Cerebellar cortex (tissue), 1 donor: ENCODE results near the gene IFI27L2.
A peak's percentile ranks its signal among the peaks of the same experiment; 100 is the strongest.
"Not testable (repeated sequence)": the region's sequence is repeated elsewhere in the genome, so short reads cannot be mapped to it uniquely, and the experiment has no call there.

Source experiments
- DNase-seq: peaks from one replicate; pipeline ENCODE4 v3.0.0-alpha.2; 2015; ENCODE audit warnings: low spot score

The IFI27L2 gene, protein sequence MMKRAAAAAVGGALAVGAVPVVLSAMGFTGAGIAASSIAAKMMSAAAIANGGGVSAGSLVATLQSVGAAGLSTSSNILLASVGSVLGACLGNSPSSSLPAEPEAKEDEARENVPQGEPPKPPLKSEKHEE

DNA sequence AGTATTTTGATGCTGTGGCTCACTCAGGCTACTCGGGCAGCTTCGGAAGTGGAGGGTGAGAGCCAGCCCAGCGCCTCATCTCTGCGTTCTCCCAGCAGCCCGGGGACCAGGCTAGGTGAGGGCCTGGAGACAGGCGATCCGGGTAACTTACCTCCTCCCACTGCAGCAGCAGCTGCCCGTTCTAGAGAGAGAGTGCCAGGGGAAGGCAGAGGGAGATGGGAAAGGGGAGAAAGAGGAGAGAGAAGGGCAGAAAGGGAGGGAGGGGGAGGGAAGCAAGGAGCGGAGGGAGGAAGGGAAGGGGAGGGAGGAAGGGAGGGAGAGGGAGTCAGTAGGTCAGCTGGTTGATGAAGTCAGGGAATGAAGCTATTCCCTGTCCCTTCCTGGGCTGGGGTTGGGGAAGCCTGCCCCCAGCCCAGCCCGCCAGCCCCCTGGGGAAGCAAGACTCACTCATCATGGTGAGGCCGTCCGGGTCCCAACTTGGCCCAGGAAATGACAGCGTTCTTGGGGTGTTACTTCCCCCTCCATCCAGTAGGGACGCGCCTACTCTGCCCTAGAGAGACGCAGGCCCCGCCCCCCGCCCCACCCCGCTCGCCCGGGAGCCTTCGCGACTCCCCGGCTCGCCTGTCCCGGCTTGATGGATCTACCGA, at the start of gene IFI27L2:
Gene IFI27L2, minus strand, starts transcription at position 494 of the 647 bp plus-strand sequence. Its CDS starts 40 bp downstream, at position 454.
- peak; percentile 87 for DNase-seq

DNA sequence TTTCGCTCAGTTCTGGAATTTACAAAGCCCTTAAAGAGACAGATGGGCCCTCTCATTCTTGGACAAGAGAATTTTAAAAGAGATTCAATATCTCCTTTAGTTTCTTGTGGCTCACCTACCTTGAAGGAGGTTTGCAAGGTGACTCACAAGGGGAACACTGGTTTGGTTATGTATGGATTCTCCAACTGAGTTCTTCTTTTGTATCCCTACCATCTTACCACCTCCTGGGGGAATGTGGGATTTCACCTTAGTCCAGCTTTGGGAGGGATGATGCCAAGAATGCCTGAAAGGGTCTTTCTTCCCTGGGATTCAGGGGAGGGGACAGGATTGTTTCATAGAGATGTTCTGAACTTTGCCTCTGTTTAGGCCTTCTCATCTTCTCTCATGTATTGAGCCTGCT, 48.4 kb upstream of the IFI27L2 start:
- no peak for DNase-seq

DNA sequence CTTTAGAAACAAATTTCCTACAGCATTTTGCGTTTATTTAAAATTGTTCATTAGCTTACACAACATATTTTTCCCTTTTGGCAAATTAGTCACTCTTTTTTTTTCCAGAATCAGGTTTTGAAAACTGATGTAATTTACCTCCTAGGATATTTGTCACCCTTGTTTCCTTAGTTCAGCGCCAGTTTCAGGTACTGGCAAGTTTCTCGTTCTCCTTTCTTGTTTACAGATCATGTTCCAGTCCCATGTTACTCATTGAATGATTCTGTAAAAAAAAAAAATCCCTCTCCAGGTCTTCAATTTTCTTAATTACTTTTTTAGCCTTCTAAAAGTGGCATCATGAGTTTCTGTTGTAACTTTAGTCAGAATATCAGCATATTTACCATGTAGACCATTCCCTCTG, 47.4 kb upstream of the IFI27L2 start:
- no peak for DNase-seq

DNA sequence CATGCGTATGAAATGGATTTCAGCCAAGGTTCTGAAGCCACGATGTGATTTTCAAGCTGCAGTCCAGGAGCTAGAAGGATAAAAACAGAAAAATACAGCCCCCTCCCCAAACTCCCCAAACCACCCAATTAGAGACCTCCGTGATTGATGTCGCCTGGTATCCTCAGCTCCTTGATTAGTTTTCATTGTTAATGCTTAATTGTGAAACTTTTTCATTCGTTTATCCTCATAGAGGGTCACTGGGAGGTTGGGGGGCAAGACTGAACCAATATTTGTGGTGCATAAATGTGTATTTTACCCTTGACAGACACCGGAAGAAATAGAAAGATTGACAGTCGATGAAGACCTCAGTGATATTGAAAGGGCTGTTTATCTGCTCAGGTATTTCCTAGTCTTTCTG, 46.3 kb upstream of the IFI27L2 start:
- no peak for DNase-seq

DNA sequence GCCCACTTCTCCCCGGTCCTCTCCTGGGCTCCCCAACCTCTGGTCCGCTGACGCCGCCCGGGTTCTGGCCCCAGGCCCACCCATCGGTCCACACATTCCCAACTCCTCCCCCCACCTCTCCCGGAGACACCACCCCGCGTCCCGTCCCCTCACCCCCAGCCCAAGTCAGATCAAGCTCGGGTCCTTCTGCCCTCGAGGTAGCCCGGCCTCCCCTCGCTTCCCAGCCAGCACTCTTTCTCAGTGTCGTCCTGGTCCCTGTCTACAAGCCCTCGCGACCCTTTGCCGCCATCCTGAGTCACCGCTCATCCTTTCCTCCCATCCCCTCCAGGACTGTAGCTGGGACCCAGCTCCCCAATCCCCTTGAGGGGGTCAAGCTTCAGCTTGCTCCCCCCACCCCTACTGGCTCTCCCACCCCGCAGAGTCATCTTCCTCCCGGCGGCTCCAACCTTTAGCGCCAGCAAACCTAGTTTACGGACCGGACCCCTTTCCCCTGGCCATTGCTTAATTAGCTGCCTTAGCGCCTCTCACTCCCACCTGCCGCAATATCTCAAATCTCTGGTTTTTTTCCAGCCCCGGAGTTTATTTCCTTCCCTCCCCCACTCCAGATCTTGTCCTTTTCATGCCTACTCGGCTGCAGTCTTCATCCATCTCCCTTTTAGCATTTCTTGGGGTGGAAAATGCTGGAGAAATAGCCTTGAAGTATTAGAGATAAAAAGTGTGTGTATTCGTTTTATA, 45.8 kb upstream of the IFI27L2 start:
- peak; percentile 20 for DNase-seq

DNA sequence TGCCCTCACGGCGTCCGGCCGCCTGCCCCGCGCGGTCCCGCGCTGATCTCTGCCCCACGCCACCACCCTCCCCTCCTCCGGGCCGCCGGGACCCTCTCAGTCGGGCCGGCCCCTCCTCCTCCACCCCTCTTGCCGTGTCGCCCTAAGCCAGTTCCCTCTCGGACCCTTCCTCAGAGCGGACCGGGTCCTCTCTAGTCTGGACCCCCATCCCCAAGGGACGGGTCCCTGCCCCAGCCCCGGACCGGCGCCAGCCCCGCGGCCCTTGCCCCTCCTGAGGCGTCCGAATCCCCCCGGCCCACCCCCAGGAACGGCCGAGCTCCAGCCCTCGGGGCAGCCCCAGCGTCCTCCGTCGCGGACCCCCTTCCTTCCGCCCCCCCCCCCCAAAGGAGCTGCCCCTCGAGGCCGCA, 45.2 kb upstream of the IFI27L2 start:
- DNase-seq, result no peak

DNA sequence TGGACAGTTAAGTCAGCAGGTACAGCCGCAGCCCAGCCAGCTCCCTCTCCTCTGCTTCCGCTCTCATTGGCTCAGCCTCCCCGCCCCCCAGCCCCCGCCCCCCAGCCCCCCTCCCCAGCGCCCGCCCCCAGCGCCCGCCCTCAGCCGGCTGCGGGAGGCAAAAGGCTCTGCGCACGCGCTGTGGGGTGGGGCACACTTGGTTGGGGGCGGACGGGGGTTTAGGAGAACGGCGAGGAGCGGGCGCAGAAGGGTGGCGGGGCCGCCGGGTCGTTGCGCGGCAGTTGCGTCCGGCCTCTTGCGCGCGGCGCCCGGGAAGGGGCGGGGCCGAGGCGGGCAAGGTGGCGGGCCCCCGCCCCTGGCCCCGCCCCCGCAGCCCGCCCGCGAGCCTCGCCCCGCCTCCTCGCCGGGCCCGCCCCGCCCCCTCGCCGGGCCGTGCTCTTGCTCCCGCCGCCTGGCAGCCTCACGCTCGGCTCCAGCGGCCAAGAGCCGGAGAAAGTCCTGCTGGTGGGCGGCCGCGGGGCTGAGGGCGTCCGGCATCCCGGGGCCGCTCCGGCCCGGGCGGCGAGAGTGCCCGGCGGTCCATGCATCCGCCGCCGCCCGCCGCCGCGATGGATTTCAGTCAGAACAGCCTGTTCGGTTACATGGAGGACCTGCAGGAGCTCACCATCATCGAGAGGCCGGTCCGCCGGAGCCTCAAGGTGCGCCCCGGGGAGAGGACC, 44.6 kb upstream of the IFI27L2 start, which contains the start of gene PPP4R4:
Gene PPP4R4, plus strand, starts transcription at position 438 of the 719 bp plus-strand sequence. Its CDS starts 144 bp downstream, at position 582.
- DNase-seq, result peak; percentile 75

DNA sequence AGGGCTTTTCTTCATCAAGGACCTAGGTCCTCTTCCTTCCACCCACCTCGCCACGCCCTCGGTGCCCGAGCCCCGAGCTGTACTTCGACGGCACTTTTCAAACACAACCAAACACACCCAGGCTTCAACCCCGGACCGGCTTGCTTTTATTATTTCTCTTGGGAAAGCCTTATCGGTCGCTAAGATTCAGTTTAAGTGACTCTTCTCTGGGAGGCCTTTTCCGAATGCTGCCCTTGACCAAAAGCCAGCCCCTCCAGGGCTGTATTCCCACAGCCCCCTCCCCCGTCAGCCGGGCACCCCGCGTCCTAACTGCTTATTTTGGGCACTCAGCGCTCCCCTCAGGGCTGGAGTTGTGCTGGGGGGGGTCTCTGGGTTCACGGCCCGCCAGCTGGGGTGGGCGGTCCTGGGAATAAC, 44.1 kb upstream of the IFI27L2 start:
- peak; percentile 33 for DNase-seq

DNA sequence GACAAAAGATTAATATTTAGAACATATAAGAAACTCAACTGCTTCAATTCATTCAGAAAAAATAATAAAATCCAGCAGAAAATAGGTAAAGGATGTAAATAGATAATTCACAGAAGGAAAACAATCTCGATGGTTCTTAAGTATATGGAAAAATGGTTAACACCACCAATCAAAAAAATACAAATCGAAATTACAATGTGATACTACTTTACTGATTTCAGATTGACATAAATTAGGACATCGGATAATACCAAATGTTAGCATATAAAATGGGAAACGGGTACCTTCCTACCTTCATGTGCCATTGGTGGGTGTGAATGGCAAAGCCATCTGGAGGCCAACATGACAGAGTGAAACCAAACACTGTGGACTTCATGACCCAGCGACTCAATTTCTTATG, 43.1 kb upstream of the IFI27L2 start:
- peak; percentile 5 for DNase-seq

DNA sequence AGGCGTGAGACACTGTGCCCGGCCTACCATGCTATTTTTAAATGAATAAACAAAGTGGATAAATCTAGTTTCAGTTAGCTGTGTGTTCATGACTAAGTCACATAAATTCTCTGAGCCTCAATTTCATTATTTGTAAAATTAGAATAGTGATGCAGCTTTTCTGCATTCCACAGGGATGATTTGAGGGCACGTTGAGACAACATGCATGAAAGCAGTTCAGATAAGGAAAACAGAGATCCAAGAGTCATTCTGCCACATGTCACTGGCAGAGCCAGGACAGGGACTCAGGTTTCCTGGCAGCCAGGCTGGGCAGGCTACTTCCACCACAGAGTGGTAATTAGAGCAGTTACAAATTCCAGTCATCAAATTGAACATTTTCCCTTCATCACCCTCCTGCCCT, 41.8 kb upstream of the IFI27L2 start:
- DNase-seq, result peak; percentile 44

DNA sequence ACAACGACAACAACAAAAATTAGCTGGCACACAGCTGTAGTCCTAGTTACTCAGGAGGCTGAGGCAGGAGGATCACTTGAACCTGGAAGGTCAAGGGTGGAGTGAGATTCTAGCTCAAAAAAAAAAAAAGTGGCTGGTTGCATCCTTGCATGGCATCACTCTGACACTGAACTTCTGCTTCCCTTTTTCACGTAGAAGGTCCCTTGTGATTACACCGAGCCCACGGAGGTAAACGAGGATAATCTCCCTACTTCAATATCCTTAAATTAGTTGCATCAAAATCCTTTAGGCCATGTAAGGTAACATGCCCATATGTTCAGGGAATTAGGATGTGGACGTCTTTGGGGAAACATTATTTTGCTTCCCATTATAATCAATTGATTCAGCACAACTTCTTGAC, 40.7 kb upstream of the IFI27L2 start:
- DNase-seq, result no peak

DNA sequence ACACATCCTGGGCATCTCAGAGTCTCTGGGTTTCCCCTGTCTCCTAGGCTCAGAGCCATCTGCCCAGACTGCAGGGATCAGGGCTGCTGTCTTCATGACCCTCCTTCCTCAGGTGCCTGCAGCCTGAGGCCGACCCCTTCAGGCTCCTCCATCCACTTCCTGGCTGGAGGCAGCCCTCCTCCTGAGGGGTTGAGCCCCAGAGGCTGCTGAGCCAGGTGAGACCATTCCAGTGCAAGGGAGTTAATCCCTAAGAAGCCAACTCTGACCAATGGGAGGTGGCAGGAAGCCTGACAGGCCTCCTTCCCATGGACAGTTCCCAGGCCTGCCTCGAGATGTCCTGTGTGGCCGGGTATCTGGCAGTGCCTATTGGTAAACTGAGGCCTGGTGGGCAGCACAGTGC, 36.3 kb upstream of the IFI27L2 start:
- no peak for DNase-seq

DNA sequence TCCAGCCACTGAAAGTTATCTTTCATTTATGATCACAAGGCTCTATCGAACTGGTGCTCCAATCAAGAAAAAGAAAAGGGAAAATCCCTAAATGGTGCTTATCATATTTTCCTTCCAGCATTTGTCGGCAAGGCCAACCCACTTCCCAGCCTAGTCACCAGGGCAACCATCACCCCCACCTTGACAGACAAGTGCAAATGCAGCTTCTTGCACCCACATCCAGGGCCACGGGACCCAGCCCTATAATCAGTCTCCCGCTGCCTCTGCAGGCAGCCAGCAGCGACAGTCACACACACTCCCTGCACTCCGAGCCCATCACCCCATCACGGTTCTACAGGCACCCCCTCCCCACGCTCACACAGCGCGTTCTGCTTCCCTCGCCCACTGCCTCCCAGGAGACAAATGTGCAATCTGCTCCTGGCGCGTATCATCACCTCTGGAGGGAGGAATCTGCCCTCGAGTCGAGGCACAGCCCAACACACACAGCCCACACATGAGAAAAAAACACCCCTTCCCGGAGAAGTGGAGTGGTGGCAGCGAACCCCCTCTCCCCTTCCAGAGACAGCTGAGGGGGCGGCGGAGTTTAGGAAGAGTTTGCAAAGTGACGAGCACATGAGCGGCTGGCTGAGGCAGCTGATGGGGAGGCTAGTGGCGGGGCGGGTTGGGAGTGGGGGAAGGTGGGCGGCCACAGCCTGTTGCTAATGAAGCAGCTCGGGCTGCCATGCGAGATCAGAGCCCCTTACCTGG, 35.5 kb upstream of the IFI27L2 start:
- DNase-seq, result no peak

DNA sequence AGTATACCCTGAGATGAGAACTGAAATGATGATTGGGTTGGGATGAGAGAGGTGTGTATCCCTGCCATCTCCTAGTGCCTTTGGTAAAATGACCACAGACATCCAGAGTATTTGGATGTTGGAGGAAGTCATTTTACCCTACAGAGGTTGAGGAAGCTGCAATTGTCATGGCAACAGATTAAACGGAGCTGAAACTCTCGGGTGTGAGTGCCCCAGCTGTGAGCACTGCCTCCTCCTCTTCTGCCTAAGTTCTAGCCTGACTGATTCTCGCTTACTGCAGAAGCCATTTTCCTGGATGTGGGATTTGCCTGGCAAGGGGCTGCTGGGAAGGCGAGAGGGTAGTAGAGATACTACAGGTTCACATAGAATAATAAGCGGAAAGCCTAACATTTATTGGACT, 34.4 kb upstream of the IFI27L2 start:
- no peak for DNase-seq

DNA sequence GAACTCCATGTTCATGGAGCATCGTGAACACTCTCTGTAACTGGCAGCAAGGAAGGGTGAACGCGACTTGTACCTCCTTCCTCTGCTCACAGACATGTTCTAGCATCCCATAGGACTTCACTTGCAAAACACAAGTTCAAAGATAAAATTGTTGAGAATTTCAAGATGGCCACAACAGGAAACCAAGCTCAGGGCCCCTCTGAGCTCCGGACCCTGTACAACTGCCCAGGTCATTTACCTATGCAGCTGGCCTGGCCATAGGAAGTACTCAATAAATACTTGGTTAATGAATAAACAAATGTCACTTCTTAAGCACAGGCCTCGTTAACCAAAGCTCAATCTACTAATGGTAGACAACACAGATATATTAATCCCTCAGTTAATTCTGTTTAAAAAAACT, 33.1 kb upstream of the IFI27L2 start:
- no peak for DNase-seq

DNA sequence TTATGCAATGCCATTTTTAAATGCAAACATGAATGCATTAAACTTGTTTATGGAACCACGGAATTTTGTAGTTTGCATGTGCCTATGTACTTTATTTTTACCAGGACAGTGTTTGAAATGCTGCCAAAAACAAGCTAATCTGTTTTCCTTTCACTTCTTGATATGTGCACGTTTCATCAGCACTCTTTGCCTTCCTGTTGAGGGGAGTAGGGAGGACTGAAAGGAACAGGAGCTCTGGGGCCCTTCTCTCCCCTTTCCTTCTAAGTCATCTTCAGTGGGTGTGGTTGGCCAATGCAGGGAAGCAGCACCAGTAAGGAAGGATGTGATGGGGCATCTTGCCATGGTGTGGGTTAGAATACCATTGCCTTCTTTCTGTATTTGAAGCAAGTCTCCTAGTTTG, 32.6 kb upstream of the IFI27L2 start:
- no peak for DNase-seq

DNA sequence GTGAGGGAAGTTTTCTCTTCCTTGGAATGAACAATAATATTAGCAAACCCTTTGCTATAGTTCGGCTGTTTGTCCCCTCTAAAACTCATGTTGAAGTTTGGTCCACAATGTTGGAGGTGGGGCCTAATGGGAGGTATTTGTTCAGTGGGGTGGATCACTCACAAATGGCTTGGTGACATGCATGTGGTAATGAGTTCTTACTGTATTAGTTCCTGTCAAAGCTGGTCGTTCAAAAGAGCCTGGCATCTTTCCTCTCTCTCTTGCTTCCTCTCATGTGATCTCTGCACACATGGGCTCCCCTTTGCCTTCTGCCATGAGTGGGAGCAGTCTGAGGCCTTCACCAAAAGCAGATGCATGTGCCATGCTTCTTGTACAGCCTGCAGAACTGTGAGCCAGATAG, 31.7 kb upstream of the IFI27L2 start:
- no peak for DNase-seq

DNA sequence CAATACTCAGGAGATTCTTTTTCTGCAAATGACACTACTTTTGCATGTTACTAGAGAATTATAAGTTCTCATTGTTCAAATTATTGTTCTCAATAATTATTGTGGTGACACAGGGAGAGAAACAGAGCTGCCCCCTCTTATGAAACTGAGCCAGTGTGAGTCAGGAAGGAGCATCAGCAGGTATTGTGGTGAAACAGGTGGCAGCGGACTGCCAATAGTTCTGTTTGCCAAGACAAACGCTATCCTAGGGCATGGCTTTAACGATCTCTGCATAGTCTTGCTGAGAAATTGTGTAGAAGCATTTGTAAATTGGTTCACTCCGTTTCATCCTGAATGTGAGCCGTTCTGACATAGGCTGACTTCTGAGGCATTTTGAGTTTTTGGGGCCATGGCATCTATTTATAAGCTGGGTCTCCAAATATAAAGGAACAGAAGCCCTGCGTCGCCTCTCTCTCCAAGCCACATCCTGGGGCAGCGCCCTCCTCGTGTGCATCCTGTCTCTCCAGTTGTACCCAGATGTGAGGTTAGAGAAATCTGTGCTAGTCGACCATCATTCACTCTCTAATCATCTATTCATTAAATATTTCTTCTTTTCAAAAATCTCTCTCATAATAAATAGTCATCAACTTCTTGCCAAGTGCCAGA, 29.0 kb upstream of the IFI27L2 start:
- DNase-seq, result peak; percentile 62

DNA sequence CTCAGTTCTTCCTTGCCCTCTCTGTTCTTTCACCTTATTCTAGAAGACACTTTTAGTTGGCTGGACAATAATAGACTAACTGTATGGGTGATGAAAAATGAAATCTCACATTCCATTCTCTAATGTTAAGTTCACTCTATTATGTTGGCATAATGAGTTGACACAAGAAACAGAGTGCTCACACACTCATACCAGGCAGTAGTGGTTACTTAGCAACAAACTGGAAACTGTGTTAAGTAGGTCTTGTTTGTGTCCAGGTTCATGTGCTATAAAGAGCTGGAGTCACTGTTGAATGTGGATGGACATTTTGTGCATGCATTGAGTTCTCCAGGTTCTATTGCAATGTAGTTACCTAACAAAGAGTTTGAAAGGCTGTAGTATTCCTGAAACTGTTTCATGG, 27.8 kb upstream of the IFI27L2 start:
- peak; percentile 6 for DNase-seq

DNA sequence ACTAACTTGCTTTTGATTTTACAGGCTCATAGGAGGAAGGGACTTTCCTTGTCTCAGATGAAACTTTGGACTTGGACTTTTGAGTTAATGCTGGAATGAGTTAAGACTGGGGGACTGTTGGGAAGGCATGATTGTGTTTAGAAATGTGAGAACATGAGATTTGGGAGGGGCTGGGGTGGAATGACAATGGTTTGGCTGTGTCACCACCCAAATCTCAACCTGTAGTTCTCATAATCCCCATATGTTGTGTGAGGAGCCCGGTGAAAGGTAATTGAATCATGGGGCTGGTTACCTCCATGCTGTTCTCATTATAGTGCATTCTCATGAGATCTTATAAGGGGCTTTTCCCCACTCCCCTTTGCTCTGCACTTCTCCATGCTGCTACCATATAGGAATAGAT, 26.7 kb upstream of the IFI27L2 start:
- not testable (repeated sequence) for DNase-seq

DNA sequence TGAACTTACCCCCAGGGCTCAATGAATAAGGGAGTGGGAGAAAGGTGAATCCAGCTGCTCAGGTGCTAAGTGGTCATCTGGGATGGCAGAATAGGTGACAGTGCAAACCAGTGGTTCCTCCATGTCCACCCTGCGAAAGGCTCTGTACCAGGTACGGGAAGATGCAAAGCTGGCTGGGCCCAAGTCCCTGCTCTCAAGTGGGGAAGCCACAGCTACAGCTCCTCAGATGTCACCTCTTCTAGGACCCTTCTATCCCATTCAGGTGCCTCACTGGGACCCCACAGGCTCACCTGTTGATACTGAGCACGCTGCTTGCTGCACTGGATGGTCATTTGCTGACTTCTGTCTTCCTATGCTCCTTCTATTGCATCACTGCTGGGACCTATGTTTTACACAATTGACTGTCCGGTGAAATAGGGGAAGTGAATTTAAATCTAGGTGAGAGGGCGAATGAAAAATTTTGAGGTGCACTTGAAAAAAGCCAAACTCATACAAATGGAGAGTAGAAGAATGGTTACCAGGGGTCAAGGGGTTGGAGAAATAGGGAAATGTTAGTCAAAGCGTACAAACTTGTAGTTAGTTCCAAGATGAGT, 24.4 kb upstream of the IFI27L2 start:
- DNase-seq, result no peak
